Spleen (tissue), 11 donors: Measurements from ENCODE around the gene CYRIA. TPM values are rescaled to one million over a fixed set of nuclear protein-coding genes. Genes with fewer than 3 reads are reported as not detected.

Source experiments
- DNase-seq: peaks from one replicate; pipeline ENCODE4 v3.0.0-alpha.2; 2020
- H3K27ac ChIP-seq, 8 donors: fragments of 200-600 bp; sonication (generic) in 7 of 8; 1 replicate in 4 of 8; 2 replicates in 4 of 8; pipeline versions ENCODE4 v1.5.0 to v1.8.0; 2016 to 2021; ENCODE audit warnings: inconsistent platforms in 4 of 8, mild to moderate bottlenecking in 4 of 8, moderate library complexity in 1 of 8
- H3K27me3 ChIP-seq, 7 donors: fragments of 200-600 bp; sonication (generic) in 6 of 7; replicated peaks in 1 of 7; 1 replicate in 4 of 7; 2 replicates in 3 of 7; pipeline versions ENCODE4 v1.5.0 to v1.8.0; 2016 to 2021; ENCODE audit warnings: inconsistent platforms in 3 of 7, mild to moderate bottlenecking in 1 of 7
- H3K36me3 ChIP-seq, 6 donors: fragments of 200-600 bp; sonication (generic) in 5 of 6; 1 replicate in 4 of 6; 2 replicates in 2 of 6; pipeline versions ENCODE4 v1.5.0 to v1.8.0; 2016 to 2021; ENCODE audit warnings: inconsistent platforms in 2 of 6
- H3K4me1 ChIP-seq, 6 donors: fragments of 200-600 bp; sonication (generic) in 5 of 6; 1 replicate in 3 of 6; 2 replicates in 3 of 6; pipeline versions ENCODE4 v1.5.0 to v1.8.0; 2016 to 2021; ENCODE audit warnings: inconsistent platforms in 3 of 6
- H3K4me3 ChIP-seq, 8 donors: fragments of 200-600 bp; sonication (generic) in 7 of 8; 1 replicate in 4 of 8; 2 replicates in 4 of 8; pipeline versions ENCODE4 v1.5.0 to v1.8.0; 2016 to 2021; ENCODE audit warnings: inconsistent platforms in 4 of 8, mild to moderate bottlenecking in 4 of 8, moderate library complexity in 2 of 8
- H3K9me3 ChIP-seq, 8 donors: fragments of 200-600 bp; sonication (generic) in 7 of 8; 1 replicate in 4 of 8; 2 replicates in 4 of 8; pipeline versions ENCODE4 v1.5.0 to v1.8.0; 2016 to 2021; ENCODE audit warnings: inconsistent platforms in 4 of 8
- POLR2A ChIP-seq, 3 donors: fragments of 450-650 bp; IDR thresholded peaks; one replicate each; pipeline ENCODE4 v1.5.1; 2017; ENCODE audit warnings: antibody characterized with exemption in 3 of 3, mild to moderate bottlenecking in 1 of 3
- POLR2AphosphoS5 ChIP-seq, 3 donors: sonication (generic); formaldehyde crosslinking; IDR thresholded peaks; one replicate each; pipeline ENCODE4 v1.5.1; 2017; ENCODE audit warnings: antibody characterized with exemption in 3 of 3
- WGBS, 5 donors: extraction: QIAGEN DNeasy Blood & Tissue Kit in 3 of 5; methylation state at CpG; one replicate each; pipeline versions ENCODE4 v1.1.5 to v1.1.7; 2013 to 2018; 5-methylcytosine and 5-hydroxymethylcytosine counted together
- intact Hi-C: fragments of 100-400 bp; cut with DNase I; formaldehyde crosslinking; loops from one replicate; pipeline ENCODE4 v1.15.0; 2023; ENCODE audit warnings: low total_unique reads
- polyA plus RNA-seq, 3 donors: library from polyadenylated mRNA; stranded (reverse); fragments of 200-250 nt; gene quantifications; one replicate each; pipeline ENCODE4 v1.2.1, GENCODE V29; 2013
- total RNA-seq, 7 donors: library from RNA; depleted of rRNA in 3 of 7; stranded (reverse); fragments of >200 nt in 3 of 7; fragmentation: NEBNext Ultra II Directional in 4 of 7; extraction: Animal tissue kit (Norgen Biotek cat#: 25700) in 4 of 7; gene quantifications; one replicate each; pipeline versions ENCODE4 v1.1.0 to v1.2.1, GENCODE V29; 2016 to 2021
- TF ChIP-seq, protein P1 (sequence below), 11 experiments: fragments of 200-600 bp in 7 of 11; fragments of 450-650 bp in 4 of 11; sonication (generic) in 4 of 11; IDR thresholded peaks in 8 of 11; conservative IDR thresholded peaks in 3 of 11; 1 replicate in 7 of 11; 2 replicates in 4 of 11; pipeline versions ENCODE4 v1.4.0 to v1.8.0; 2016 to 2021; ENCODE audit warnings: antibody characterized with exemption in 11 of 11, inconsistent platforms in 4 of 11, mild to moderate bottlenecking in 1 of 11
- donor health status: healthy with polysubstance abuse.
- donor health status: DM: no; HTN: no; CAD: no; lungs with moderate emphysema.
- donor health status: DM: no; HTN: no; CAD: no.
- donor health status: Bipolar disorder and iron deficiency.
- donor health status: healthy.
- donor health status: DM: no; HTN: no; CAD: no.
- donor health status: DM: yes; HTN: yes; CAD: no.

Gene CYRIA
- total and polyA plus RNA-seq, 10 donors: 11.1 to 87.9 (median 65.7) TPM

DNA sequence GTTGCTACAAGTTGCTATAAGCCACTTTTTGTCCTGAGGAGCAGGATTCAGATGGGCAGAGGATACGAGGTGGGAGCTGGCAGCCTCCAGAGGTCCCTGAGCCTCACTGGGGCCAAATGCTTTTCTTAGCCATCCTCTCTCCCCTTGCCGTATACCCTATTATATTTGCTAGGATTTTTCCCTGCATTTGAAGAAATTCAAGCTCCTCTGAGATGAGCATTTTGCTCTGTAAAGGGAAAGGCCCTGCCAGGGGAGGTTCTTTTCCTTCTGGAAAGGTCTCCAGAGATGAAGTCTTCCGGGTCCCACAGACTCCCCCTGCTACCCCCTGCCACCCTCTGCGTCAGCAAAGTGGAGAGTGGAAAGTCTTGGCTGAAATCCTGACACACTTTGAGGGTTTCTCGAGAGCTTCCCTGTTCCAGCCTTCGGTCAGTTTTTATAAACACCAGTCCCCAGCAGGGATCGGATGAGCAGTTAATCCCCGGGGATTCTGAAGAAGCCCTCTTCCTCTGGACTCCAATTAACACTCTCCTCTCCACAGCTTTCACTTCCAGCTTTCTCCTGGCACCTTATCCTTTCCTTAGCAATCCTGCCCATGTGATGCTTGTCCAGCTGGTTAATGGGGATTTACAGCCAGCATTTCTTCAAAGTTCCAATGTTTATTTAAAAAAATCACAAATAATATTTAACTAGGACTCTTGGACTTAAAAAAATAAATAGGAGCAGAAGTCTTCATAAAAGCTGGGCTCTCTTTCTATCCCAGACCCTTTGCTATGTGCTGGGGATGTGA, 13.1 kb downstream of the CYRIA start:
- H3K27me3 ChIP-seq: no peaks in the 10 kb centered on the region
- TF ChIP-seq POLR2AphosphoS5 (IDR thresholded peaks at IDR 0.05) (peak in 1 of 3 donors; percentile 43), POLR2A (IDR thresholded peaks at IDR 0.05) (no peak)
- DNase-seq: no peak
- H3K27ac ChIP-seq: peak overlapping the region; percentile 54 to 95 (median 86)
- no peaks in the 10 kb centered on the region for H3K9me3 ChIP-seq
- H3K4me3 ChIP-seq: no peak overlapping the region
- H3K36me3 ChIP-seq: peaks cover 0 to 6% (median 0%) of the 10 kb centered on the region in 6 donors
- intact Hi-C loops: no loop called here
- peaks cover 69 to 100% (median 100%) of the 10 kb centered on the region in 6 donors for H3K4me1 ChIP-seq
- 57 to 78% (median 61%) methylated on average over 8 of the region's 8 CpGs for WGBS, 5 donors

DNA sequence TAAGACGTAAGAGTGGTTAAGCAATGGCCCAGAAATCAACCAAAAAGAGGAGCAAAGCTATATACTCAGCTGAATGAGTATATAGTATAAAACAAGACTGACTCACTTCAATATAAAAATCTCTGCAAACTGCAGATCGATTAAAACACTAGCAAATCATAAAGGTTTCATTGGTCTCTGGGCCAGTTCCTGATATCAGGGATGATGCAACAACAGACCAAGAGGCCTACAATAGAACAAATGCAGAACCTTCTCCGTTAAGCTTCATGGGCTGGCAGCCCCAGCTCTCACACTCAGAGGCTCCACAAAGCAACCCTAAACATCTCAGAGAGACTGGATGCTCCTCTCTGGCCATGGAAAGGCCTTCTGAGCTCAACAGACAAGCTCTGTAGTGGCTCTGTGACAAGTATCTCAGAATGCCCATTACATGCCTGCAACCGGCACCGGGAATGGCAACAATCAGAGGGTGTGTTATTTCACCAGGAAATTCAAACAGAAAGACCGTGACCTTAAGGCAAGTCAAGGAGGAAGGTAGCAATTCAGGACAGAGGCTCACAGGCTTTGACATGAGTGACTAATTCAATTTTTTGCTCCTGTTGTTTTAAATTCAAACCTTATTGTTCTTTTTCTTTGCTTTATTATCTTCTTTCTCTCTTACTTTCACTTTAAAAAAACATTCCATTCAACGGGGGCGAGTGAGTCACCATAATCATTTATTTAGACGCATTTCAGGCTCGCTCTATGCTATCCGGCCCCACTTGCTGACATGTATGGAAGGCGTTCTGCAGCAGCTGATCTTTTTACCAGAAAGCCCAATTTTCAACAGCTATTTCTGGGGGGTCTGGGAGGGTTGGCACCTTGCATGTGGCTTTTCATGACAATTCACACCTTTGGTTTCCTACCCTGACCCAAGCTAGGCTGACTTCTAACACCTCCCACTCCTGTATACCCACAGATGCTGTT, 15.1 kb downstream of the CYRIA start:
- Histone ChIP-seq H3K27me3 (no peaks in the 10 kb centered on the region), H3K27ac (peak overlapping the region; percentile 63 to 95 (median 86)), H3K4me3 (peak overlapping the region in 4 of 8 donors; percentile 1 to 47 (median 12)), H3K36me3 (peaks cover 0 to 20% (median 2%) of the 10 kb centered on the region in 6 donors), H3K9me3 (no peaks in the 10 kb centered on the region), H3K4me1 (peaks cover 56 to 100% (median 93%) of the 10 kb centered on the region in 6 donors)
- DNase-seq: no peak
- TF ChIP-seq, protein P1, sequence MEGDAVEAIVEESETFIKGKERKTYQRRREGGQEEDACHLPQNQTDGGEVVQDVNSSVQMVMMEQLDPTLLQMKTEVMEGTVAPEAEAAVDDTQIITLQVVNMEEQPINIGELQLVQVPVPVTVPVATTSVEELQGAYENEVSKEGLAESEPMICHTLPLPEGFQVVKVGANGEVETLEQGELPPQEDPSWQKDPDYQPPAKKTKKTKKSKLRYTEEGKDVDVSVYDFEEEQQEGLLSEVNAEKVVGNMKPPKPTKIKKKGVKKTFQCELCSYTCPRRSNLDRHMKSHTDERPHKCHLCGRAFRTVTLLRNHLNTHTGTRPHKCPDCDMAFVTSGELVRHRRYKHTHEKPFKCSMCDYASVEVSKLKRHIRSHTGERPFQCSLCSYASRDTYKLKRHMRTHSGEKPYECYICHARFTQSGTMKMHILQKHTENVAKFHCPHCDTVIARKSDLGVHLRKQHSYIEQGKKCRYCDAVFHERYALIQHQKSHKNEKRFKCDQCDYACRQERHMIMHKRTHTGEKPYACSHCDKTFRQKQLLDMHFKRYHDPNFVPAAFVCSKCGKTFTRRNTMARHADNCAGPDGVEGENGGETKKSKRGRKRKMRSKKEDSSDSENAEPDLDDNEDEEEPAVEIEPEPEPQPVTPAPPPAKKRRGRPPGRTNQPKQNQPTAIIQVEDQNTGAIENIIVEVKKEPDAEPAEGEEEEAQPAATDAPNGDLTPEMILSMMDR (IDR thresholded peaks at IDR 0.05 in 8 of 11, conservative IDR thresholded peaks at IDR 0.05 in 3 of 11): no peak
- TF ChIP-seq POLR2AphosphoS5 (IDR thresholded peaks at IDR 0.05) (peak in 1 of 3 donors; percentile 65), POLR2A (IDR thresholded peaks at IDR 0.05) (no peak)
- WGBS, 5 donors: 34 to 51% (median 45%) methylated on average over 11 to 12 of the region's 12 CpGs
- intact Hi-C loops: no loop called here

DNA sequence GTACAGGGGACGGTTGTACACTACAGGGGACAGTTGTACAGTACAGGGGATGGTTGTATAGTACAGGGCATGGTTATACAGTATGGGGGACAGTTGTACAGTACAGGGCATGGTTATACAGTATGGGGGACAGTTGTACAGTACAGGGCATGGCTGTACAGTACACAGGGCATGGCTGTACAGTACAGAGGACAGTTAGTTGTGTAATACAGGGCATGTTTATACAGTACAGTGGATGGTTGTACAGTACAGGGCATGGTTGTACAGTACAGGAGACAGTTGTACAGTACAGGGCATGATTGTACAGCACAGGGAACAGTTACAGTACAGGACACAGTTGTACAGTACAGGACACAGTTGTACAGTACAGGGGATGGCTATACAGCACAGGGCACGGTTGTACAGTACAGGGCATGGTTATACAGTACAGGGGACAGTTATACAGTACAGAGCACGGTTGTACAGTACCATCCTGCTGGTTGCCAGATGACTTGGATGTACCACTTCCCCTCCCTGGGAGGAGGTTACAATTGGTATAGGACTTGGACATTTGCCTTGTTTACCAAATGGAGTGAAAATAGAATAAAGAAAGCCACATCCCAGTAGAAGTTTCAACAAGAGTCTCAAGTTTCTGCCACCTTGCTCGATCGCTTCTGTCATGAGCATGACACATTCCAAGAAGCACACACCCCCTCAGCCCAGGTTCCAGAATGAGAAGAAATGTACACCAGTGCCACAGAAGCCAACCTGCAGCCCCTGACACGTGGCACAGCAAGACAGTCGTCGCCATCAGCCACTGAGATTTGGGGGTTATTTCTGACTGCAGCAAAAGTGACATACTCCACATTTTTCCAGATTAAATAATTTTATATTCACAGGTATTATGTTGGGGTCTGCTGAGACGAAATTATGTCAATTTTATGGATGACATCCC, 16.0 kb downstream of the CYRIA start:
- intact Hi-C loops: no loop called here
- H3K4me1 ChIP-seq: peaks cover 50 to 99% (median 85%) of the 10 kb centered on the region in 6 donors
- H3K27ac ChIP-seq: peak overlapping the region in 7 of 8 donors; percentile 76 to 95 (median 87)
- DNase-seq: no peak
- H3K36me3 ChIP-seq: peaks cover 0 to 29% (median 4%) of the 10 kb centered on the region in 6 donors
- TF ChIP-seq POLR2AphosphoS5 (IDR thresholded peaks at IDR 0.05) (no peak), POLR2A (IDR thresholded peaks at IDR 0.05) (no peak)
- TF ChIP-seq, protein P1 (IDR thresholded peaks at IDR 0.05 in 8 of 11, conservative IDR thresholded peaks at IDR 0.05 in 3 of 11): no peak
- 71 to 76% (median 72%) methylated on average over 9 of the region's 9 CpGs for WGBS, 5 donors
- no peaks in the 10 kb centered on the region for H3K27me3 ChIP-seq
- no peaks in the 10 kb centered on the region for H3K9me3 ChIP-seq
- peak overlapping the region in 1 of 8 donors; percentile 47 for H3K4me3 ChIP-seq
